IMR-90 (cell line): Measurements from ENCODE around the gene TMBIM6. TPM values are rescaled to one million over a fixed set of nuclear protein-coding genes. Genes with fewer than 3 reads are reported as not detected.

Experiments used
- ATAC-seq: fragments of 200-7000 bp; cut with Tn5 transposase; 2 replicates; pipeline ENCODE4 v1.9.1; 2020; ENCODE audit warnings: low read depth, mild to moderate bottlenecking, moderate library complexity
- BruUV-seq: library from RNA; stranded (reverse); fragments of 400-500 nt; replicated peaks from 2 replicates; lab custom pipeline; 2021; lab: Mats Ljungman, UMichigan
- CTCF ChIA-PET: fragments of 300-600 bp; formaldehyde crosslinking; extraction: SDS; loops from one replicate; lab custom pipeline; 2021; ENCODE audit warnings: antibody characterized with exemption; lab: Yijun Ruan, JAX
- POLR2A ChIA-PET: fragments of 300-600 bp; sonication (Branson Sonifier 250); formaldehyde crosslinking; loops from one replicate; lab custom pipeline; 2022; ENCODE audit warnings: antibody characterized with exemption; ENCODE audit not compliant: unreplicated experiment; lab: Charles Lee
- DNase-seq: peaks from one replicate; pipeline ENCODE4 v3.0.0; 2013
- H2AFZ ChIP-seq: replicated peaks from 2 replicates; pipeline ENCODE3; 2013; ENCODE audit warnings: low read length, mild to moderate bottlenecking; ENCODE audit not compliant: poor library complexity
- H2AK5ac ChIP-seq: 2 replicates; pipeline ENCODE4 v1.6.1; 2013; ENCODE audit warnings: low read depth, low read length, inconsistent platforms
- H2AK9ac ChIP-seq: replicated peaks from 2 replicates; pipeline ENCODE3; 2013; ENCODE audit warnings: mild to moderate bottlenecking, low read depth, low read length, moderate library complexity; ENCODE audit not compliant: poor library complexity
- H2BK120ac ChIP-seq: 2 replicates; pipeline ENCODE4 v1.6.1; 2013; ENCODE audit warnings: low read depth, low read length, inconsistent platforms
- H2BK15ac ChIP-seq: 3 replicates; pipeline ENCODE4 v1.6.1; 2013; ENCODE audit warnings: low read depth, low read length, inconsistent platforms
- H2BK20ac ChIP-seq: 2 replicates; pipeline ENCODE4 v1.6.1; 2013; ENCODE audit warnings: low read depth, mild to moderate bottlenecking, inconsistent platforms, low read length, moderate library complexity
- H2BK5ac ChIP-seq: 2 replicates; pipeline ENCODE4 v1.6.1; 2013; ENCODE audit warnings: mild to moderate bottlenecking, low read depth, low read length, inconsistent platforms; ENCODE audit not compliant: poor library complexity, severe bottlenecking
- H3K14ac ChIP-seq: replicated peaks from 2 replicates; pipeline ENCODE4 v1.6.1; 2013; ENCODE audit warnings: low read depth, low read length, inconsistent platforms
- H3K18ac ChIP-seq: 2 replicates; pipeline ENCODE4 v1.6.1; 2013; ENCODE audit warnings: low read depth, low read length, control low read depth
- H3K23ac ChIP-seq: 2 replicates; pipeline ENCODE4 v1.6.1; 2013; ENCODE audit warnings: low read depth, low read length, inconsistent platforms
- H3K27ac ChIP-seq: 2 replicates; pipeline ENCODE4 v1.5.1; 2013; ENCODE audit warnings: mild to moderate bottlenecking, control low read depth, low read length; ENCODE audit not compliant: insufficient read depth
- H3K27me3 ChIP-seq: 2 replicates; pipeline ENCODE4 v1.6.1; 2013; ENCODE audit warnings: low read length; ENCODE audit not compliant: control insufficient read depth, insufficient read depth
- H3K36me3 ChIP-seq: 2 replicates; pipeline ENCODE4 v1.6.1; 2013; ENCODE audit warnings: low read length, mixed read lengths; ENCODE audit not compliant: control insufficient read depth, insufficient read depth
- H3K4ac ChIP-seq: 2 replicates; pipeline ENCODE4 v1.6.1; 2013; ENCODE audit warnings: low read depth, low read length, inconsistent platforms
- H3K4me1 ChIP-seq: 2 replicates; pipeline ENCODE4 v1.6.1; 2013; ENCODE audit warnings: low read length, mixed read lengths; ENCODE audit not compliant: control insufficient read depth, insufficient read depth
- H3K4me2 ChIP-seq: 2 replicates; pipeline ENCODE4 v1.6.1; 2013; ENCODE audit warnings: low read depth, mild to moderate bottlenecking, control low read depth, low read length, moderate library complexity
- H3K4me3 ChIP-seq: 2 replicates; pipeline ENCODE4 v1.5.1; 2013; ENCODE audit warnings: low read depth, mild to moderate bottlenecking, control low read depth, low read length, moderate library complexity; ENCODE audit not compliant: insufficient read depth
- H3K56ac ChIP-seq: 2 replicates; pipeline ENCODE4 v1.6.1; 2013; ENCODE audit warnings: low read length, inconsistent platforms; ENCODE audit not compliant: insufficient read depth; ENCODE audit errors: extremely low read depth
- H3K79me1 ChIP-seq, 2 experiments: 2 replicates each; pipeline ENCODE4 v1.6.1; 2013; ENCODE audit warnings: low read length in 2 of 2, inconsistent platforms in 1 of 2, low read depth in 1 of 2
- H3K9ac ChIP-seq: 2 replicates; pipeline ENCODE4 v1.6.1; 2013; ENCODE audit warnings: low read depth, low read length, control low read depth
- H3K9me1 ChIP-seq: 2 replicates; pipeline ENCODE4 v1.6.1; 2013; ENCODE audit warnings: low read length, inconsistent platforms; ENCODE audit not compliant: insufficient read depth
- H3K9me3 ChIP-seq: 2 replicates; pipeline ENCODE4 v1.6.1; 2013; ENCODE audit warnings: low read length; ENCODE audit not compliant: control insufficient read depth, insufficient read depth
- H4K20me1 ChIP-seq: 2 replicates; pipeline ENCODE4 v1.6.1; 2013; ENCODE audit warnings: low read length, inconsistent platforms; ENCODE audit not compliant: insufficient read depth
- H4K5ac ChIP-seq: 2 replicates; pipeline ENCODE4 v1.6.1; 2013; ENCODE audit warnings: mild to moderate bottlenecking, low read depth, low read length, control low read depth
- H4K8ac ChIP-seq, 2 experiments: 2 replicates each; pipeline ENCODE4 v1.6.1; 2013; ENCODE audit warnings: low read depth in 2 of 2, low read length in 2 of 2, control low read depth in 1 of 2, inconsistent platforms in 1 of 2
- H4K91ac ChIP-seq: 2 replicates; pipeline ENCODE4 v1.6.1; 2013; ENCODE audit warnings: low read depth, low read length, inconsistent platforms; ENCODE audit not compliant: insufficient read depth
- BHLHE40 ChIP-seq: fragments of 150-350 bp; IDR thresholded peaks from 2 replicates; pipeline ENCODE4 v1.6.1; 2016; ENCODE audit warnings: mild to moderate bottlenecking, low read depth, low read length
- FOS ChIP-seq: fragments of 150-350 bp; IDR thresholded peaks from 2 replicates; pipeline ENCODE4 v1.6.1; 2016; ENCODE audit warnings: low read depth, low read length
- MAZ ChIP-seq: IDR thresholded peaks from 2 replicates; pipeline ENCODE4 v1.6.1; 2012; ENCODE audit warnings: low read depth, mild to moderate bottlenecking, low read length, improper control_type of control experiment, moderate library complexity, borderline replicate concordance
- WGBS, 2 experiments: methylation state at CpG; one replicate each; pipeline versions ENCODE4 v1.1.5 to v1.1.7; 2013; ENCODE audit warnings: missing lambda C conversion rate in 2 of 2; ENCODE audit not compliant: insufficient read length in 1 of 2; ENCODE audit errors: extremely low coverage in 2 of 2; 5-methylcytosine and 5-hydroxymethylcytosine counted together
- dilution Hi-C: fragments of 300-500 bp; cut with HindIII; formaldehyde crosslinking; loops from one replicate; pipeline ENCODE4 v1.14.3; 2018; ENCODE audit warnings: low sequenced_read_pairs; ENCODE audit not compliant: unreplicated experiment
- in situ Hi-C: fragments of 300-500 bp; cut with MboI; formaldehyde crosslinking; loops from 3 replicates; pipeline ENCODE4 v1.14.3; 2019; ENCODE audit warnings: low sequenced_read_pairs, inconsistent platforms, mixed read lengths
- intact Hi-C: fragments of 100-400 bp; cut with micrococcal nuclease; formaldehyde crosslinking; loops from 2 replicates; pipeline ENCODE4 v1.10.0; 2022
- polyA plus RNA-seq, 3 experiments: library from polyadenylated mRNA; depleted of rRNA; stranded (reverse); fragments of >200 nt; gene quantifications; 2 replicates each; pipeline ENCODE4 v1.2.3, GENCODE V29; 2012; ENCODE audit warnings: low replicate concordance in 1 of 3
- total RNA-seq: library from RNA; depleted of rRNA; stranded (reverse); fragments of >200 nt; gene quantifications from 2 replicates; pipeline ENCODE4 v1.2.3, GENCODE V29; 2012
- TF ChIP-seq, protein P1 (sequence below): conservative IDR thresholded peaks from 2 replicates; pipeline ENCODE4 v1.5.1; 2012; ENCODE audit warnings: mild to moderate bottlenecking, low read depth, low read length, improper control_type of control experiment

Gene TMBIM6
- total and polyA plus RNA-seq, 2 of the 4 experiments (the other 2 are of a cell fraction) = 255 to 285 TPM

DNA sequence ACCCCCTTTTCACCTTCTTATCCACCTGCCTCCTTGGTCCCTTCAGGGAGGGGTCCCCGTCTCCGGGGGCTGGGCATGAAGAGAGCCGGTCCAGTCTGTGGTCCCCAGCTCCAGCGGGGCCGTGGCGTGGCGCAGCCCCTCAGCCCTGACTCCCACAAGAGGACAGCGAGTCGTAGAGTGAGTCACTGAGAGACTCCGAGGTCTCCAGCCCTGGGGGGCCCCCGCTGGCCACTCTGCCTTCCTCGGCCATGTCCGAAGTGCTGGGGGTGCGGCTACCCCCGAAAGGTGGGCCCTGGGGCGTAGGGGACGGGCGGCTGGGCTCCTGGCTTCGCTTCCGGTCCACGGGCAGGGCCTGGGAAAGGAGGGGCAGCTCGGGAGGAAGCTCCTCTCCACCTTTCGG, 50.3 kb downstream of the TMBIM6 start:
- H3K9me1 ChIP-seq = no peaks in the 10 kb centered on the region
- H3K4me2 ChIP-seq = no peak overlapping the region
- no peak overlapping the region for H3K27ac ChIP-seq
- ATAC-seq = no peak
- no peak for TF ChIP-seq MAZ
- TF ChIP-seq BHLHE40 = no peak
- TF ChIP-seq FOS = no peak
- TF ChIP-seq, protein P1, sequence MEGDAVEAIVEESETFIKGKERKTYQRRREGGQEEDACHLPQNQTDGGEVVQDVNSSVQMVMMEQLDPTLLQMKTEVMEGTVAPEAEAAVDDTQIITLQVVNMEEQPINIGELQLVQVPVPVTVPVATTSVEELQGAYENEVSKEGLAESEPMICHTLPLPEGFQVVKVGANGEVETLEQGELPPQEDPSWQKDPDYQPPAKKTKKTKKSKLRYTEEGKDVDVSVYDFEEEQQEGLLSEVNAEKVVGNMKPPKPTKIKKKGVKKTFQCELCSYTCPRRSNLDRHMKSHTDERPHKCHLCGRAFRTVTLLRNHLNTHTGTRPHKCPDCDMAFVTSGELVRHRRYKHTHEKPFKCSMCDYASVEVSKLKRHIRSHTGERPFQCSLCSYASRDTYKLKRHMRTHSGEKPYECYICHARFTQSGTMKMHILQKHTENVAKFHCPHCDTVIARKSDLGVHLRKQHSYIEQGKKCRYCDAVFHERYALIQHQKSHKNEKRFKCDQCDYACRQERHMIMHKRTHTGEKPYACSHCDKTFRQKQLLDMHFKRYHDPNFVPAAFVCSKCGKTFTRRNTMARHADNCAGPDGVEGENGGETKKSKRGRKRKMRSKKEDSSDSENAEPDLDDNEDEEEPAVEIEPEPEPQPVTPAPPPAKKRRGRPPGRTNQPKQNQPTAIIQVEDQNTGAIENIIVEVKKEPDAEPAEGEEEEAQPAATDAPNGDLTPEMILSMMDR = no peak
- H3K4me3 ChIP-seq = no peak overlapping the region
- H3K23ac ChIP-seq = no peak overlapping the region
- H3K9me3 ChIP-seq = no peaks in the 10 kb centered on the region
- H3K27me3 ChIP-seq = no peaks in the 10 kb centered on the region
- H3K9ac ChIP-seq = no peak overlapping the region
- H2AK5ac ChIP-seq = no peak overlapping the region
- DNase-seq = no peak
- no peak overlapping the region for H4K5ac ChIP-seq
- no TSS peak for BruUV-seq
- no peaks in the 10 kb centered on the region for H4K20me1 ChIP-seq
- H2BK15ac ChIP-seq = no peak overlapping the region
- ChIA-PET POLR2A (no interaction called here), CTCF (no interaction called here)
- 80% methylated on average over 1 of the region's 23 CpGs; no CpG with 5 or more reads in 1 of the 2 experiments for WGBS, 2 experiments
- H3K4me1 ChIP-seq = no peaks in the 10 kb centered on the region
- no peak overlapping the region for H2AFZ ChIP-seq
- H2BK120ac ChIP-seq = no peak overlapping the region
- no peaks in the 10 kb centered on the region for H3K79me1 ChIP-seq
- no peak overlapping the region for H2BK5ac ChIP-seq
- no peak overlapping the region for H4K8ac ChIP-seq
- intact Hi-C loops (no loop called here), in situ Hi-C loops (no loop called here), dilution Hi-C loops (no loop called here)
- H2BK20ac ChIP-seq = no peak overlapping the region
- H3K4ac ChIP-seq = no peak overlapping the region
- H3K14ac ChIP-seq = no peak overlapping the region
- peaks cover 53% of the 10 kb centered on the region; the same call in 1 of the 2 replicates for H3K36me3 ChIP-seq
- no peak overlapping the region for H3K56ac ChIP-seq
- no peak overlapping the region for H3K18ac ChIP-seq
- no peak overlapping the region for H4K91ac ChIP-seq
- H2AK9ac ChIP-seq = no peak overlapping the region
